ENCODE results near the gene TNFRSF14. TPM values are rescaled to one million over a fixed set of nuclear protein-coding genes. Genes with fewer than 3 reads are reported as not detected.

TNFRSF14 gene
- total RNA-seq, 2 donors from 2014 or later, result 37.7 to 63.6 TPM

GRCh38 chr1:2534687-2535441 lies 21.3 kb upstream of the TNFRSF14 start:
- intact Hi-C loops (cut with DNase I), result no loop called here
- no peak for DNase-seq (ENCODE audit: low spot score)

- no peak for DNase-seq (ENCODE audit: low spot score)
- intact Hi-C loops (cut with DNase I), result no loop called here
These were observed 20.7 kb upstream of the TNFRSF14 start for GRCh38 chr1:2535455-2535854.

DNA sequence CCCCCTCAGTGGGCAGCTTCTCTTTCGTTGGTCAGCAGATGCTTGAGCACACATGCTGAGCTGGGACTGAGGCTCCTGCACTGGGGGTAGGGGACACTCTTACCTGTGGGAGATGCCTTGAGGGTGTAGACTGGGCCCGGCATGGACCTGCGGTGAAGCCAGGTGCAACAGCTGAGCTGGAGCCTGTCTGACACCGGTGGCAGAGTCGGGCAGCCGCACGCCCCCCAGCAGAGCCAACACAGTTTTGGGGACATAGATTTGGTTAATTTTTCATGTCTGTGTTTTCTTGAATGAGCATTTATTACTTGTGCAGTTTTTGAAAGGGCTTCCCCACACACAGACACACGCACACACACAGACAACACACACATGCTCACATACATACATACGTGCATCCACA lies 20.2 kb upstream of the TNFRSF14 start:
- intact Hi-C loops (cut with DNase I), result no loop called here
- no peak for DNase-seq (ENCODE audit: low spot score)

- DNase-seq (ENCODE audit: low spot score), result no peak
These were observed 18.4 kb upstream of the TNFRSF14 start for GRCh38 chr1:2537784-2538115.

GRCh38 chr1:2538376-2538775 lies 17.8 kb upstream of the TNFRSF14 start:
- no peak for DNase-seq (ENCODE audit: low spot score)
- intact Hi-C loops (cut with DNase I), result no loop called here

More at GRCh38 chr1:2537784-2538115, 18.4 kb upstream of the TNFRSF14 start:
- intact Hi-C loops (cut with DNase I), result no loop called here

DNA sequence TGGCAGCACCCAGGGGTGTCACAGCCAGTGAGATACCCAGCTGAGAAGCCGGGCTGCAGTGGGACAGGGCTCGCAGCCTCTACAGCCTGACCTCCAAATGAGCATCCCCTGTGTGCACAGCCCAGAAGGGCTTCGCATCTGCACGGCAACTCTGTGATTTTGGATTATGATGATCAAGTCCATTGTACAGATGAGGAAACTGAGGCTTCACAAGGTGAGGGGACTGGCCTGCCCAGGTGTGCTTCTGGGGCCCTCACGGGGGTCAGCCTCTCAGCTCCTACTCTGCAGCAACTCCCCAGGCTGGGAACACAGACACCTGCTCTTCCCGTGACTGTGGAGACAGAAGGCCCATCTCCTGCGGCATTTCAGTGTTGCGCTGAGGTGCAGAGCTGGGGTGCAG lies 17.3 kb upstream of the TNFRSF14 start:
- DNase-seq (ENCODE audit: low spot score), result no peak
- intact Hi-C loops (cut with DNase I), result no loop called here

- DNase-seq (ENCODE audit: low spot score), result no peak
- intact Hi-C loops (cut with DNase I), result no loop called here
These were observed 16.8 kb upstream of the TNFRSF14 start for GRCh38 chr1:2539312-2539907.

- DNase-seq (ENCODE audit: low spot score), result no peak
- intact Hi-C loops (cut with DNase I), result no loop called here
These were observed 15.2 kb upstream of the TNFRSF14 start for GRCh38 chr1:2540816-2541492.

GRCh38 chr1:2541619-2542245 lies 14.4 kb upstream of the TNFRSF14 start:
- DNase-seq (ENCODE audit: low spot score), result no peak
- intact Hi-C loops (cut with DNase I), result no loop called here

DNA sequence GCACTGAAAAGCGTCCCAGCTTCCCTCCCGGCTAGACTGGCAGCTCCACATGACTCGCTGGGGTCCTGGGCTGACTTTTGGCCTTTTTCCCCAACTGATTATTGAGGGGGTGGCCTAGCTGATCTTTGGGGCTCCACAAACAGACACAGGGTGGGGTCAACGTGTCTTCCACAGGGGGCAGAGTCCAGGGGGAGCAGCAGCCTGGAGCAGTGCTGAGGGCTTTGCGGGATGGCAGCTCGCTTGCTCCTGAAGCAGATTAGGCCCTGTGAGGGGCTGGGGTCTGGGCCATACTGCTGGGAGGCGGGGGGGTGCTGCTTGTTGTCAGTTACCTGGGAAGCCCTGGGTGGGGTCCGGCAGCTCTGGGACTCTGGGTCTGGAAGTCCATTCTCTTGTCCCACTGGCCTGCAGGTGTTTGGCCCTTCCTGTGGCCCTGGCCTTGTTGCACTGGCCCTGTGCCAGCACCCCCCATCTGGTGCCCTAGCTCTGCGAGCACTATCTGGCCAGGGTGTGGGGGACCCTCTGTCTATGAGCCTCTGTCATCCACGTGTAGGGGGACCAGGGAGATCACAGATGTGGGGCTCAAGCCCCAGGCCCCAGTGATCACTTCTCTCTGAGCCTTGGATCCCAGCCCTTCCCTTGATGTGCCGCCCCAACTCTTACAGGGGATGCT lies 13.8 kb upstream of the TNFRSF14 start:
- intact Hi-C loops (cut with DNase I), result no loop called here
- DNase-seq (ENCODE audit: low spot score), result no peak

GRCh38 chr1:2543543-2544092 lies 12.6 kb upstream of the TNFRSF14 start:
- no peak for DNase-seq (ENCODE audit: low spot score)
- intact Hi-C loops (cut with DNase I), result no loop called here

DNA sequence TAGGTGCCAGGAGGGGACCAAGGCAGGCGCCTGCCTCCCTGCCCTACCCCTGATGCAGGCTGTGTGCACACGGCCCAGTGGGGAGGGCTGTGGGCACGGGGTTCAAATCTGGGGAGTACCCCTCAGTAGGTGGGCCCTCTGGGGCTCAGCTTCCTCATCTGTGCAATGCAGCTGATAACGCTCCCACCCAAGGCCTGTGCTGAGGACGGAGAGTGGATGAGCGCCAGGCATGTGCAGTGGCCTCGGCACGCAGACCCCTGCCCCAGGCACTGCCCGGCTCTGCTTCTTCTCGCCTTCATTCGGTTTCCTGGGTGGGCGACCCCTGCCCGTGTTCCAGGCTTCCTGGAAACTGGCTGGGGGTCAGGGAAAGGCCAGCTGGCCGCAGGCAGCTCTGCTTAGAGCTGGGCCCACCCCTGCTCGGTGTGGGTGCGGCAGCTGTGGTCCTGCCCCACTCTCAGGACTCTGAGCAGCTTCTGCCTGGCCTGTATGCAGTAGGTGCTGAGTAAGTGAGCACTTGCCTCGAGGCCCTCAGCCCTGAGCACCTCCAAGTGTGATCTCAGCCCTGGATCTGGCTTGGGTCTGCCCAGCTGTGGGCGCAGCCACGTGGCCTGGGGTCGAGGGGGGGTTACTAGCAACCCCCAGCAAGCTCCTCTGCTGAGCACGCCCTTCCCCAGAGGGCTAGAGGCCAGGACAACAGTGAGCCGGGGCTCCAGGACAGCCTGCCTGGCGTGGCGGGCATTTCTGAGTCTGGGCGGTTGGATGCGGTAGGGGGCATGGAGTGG lies 11.9 kb upstream of the TNFRSF14 start:
- intact Hi-C loops (cut with DNase I), result no loop called here
- no peak for DNase-seq (ENCODE audit: low spot score)

DNA sequence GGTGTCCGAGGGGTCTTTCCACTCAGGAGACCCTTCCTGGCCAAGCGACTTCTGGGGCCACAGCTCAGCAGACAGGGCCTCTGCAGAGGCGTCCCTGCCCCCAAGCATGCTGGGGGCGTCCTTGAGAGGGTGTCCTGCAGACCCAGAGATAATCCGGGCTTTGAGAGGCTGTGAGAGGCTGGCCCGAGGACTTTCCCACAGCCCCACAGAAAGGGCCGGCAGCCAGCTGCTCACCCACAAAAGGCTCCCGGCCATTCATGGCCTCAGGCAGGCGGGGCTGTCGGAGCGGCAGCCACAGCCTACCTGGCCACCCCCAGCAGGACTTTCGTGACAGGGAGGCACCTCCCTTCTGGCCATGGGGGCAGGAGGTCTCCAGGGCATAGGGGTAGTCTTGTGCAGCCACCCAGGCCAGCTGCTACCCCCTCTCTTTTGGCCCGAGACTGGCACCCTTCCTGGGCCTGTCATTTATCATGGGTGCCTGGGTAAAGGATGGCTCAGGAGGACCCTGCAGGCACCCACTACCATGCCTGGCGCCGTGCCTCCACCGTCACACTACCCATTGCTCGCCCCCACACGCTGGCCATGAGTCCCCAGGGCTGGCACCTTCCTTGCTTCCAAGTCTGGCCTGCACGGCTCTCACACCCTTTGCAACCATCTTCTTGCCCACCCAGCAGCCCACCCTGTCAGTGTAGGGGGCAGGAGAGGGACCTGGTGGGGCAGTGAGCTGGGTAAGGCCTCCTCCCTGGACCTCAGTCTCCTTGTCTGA lies 11.1 kb upstream of the TNFRSF14 start:
- DNase-seq (ENCODE audit: low spot score), result no peak
- intact Hi-C loops (cut with DNase I), result loop anchor here in 1 of 2 donors (1.0 to 5.0 kb wide), 2 partner anchors 84 to 128 kb away; no protein-coding TSS in a partner anchor

DNA sequence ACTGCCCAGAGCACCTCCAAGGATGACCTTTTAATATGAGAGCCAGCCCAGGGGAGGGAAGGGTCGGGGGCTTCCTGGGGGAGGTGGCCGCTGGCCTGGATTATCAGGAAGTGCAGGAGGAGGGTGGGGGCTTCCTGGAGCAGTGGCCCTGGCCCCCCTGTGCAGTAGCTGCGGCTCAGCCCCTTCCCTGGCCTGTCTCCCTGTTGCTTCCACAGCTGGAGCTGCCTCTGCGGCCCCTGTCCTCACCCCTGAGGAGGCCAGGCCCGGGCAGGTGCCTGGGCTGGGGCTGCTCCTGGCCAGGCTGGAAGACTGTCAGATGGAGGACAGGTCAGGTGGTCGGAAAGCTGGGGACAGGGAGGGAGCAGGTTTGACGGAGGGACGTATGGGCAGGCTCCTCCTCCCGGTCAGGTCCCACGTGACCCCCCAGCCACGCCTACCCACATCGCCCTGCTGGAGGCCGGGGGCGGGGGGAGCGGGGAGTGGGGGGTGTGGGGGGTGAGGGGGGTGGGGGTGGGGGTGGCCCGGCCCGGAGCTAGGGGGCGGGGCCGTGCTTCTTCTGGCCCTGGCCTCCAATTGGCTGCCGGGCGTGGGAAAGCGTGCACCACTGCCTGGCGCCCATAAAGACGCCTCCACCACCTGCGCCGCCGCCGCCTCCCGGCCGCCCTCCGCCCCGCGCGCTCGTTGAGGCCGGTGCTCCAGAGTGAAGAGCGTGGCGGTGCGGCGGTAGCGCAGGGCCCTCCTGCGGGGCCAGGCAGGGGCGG lies 10.2 kb upstream of the TNFRSF14 start:
- intact Hi-C loops (cut with DNase I), result loop anchor here in 1 of 2 donors (1.0 to 5.0 kb wide), 2 partner anchors 85 to 129 kb away; no protein-coding TSS in a partner anchor
- peak; percentile 96 for DNase-seq (ENCODE audit: low spot score)

DNA sequence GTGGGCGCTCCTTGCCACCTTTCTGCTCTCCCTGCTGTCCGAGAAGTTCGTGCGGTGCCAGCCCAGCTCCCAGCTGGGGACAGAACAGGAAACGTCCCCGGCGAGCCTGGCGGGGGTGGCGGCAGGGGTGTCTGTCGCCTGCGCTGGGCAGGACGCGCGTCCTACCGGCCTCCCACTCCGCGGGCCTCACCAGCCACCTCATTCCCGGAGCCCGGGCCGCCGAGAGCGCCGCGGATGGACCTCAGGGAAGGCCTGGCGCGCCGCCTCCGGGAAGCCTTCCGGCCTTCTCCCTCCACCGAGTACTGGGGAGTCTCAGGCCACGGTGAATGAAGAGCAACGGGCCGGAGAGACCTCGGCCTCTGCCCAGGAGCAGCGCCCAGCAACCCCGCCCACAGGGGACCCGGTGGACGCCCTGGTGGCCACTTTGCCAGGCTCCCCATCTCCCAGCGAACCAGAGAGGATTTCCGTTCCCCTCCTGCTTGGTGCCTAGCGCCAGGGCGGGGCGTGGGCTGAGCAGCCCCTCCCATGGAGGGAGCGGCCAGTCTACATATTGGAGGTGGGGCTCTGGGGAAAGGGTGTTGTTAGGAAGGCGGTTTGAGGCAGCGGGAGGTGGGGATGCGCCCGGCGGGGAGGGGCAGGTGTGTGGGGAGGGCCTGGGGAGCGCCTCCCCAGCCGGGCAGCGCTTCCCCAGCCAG lies 9.5 kb upstream of the TNFRSF14 start:
- intact Hi-C loops (cut with DNase I), result loop anchor here in 1 of 2 donors (5.0 kb wide), 1 partner anchor 129 kb away; no protein-coding TSS in a partner anchor
- peak; percentile 94 for DNase-seq (ENCODE audit: low spot score)
